HL-60 (cell line): ENCODE results near the gene BCL2.

ENCODE experiments used
- CTCF ChIP-seq: IDR thresholded peaks from one replicate; pipeline ENCODE4 v1.5.1; 2011; ENCODE audit warnings: low read length, control low read depth, inconsistent platforms; ENCODE audit not compliant: insufficient read depth
- GABPA ChIP-seq: IDR thresholded peaks from 2 replicates; pipeline ENCODE4 v1.6.1; 2012; ENCODE audit warnings: low read depth
- POLR2AphosphoS5 ChIP-seq: IDR thresholded peaks from 2 replicates; pipeline ENCODE4 v1.6.1; 2012; ENCODE audit warnings: low read depth
- REST ChIP-seq: IDR thresholded peaks from 2 replicates; pipeline ENCODE4 v1.6.1; 2012; ENCODE audit warnings: low read depth; ENCODE audit not compliant: insufficient replicate concordance

- TF ChIP-seq CTCF = no peak
- no peak for TF ChIP-seq POLR2AphosphoS5
- no peak for TF ChIP-seq REST
- no peak for TF ChIP-seq GABPA
These were observed 145.6 kb downstream of the BCL2 start for GRCh38 chr18:63173983-63174382.
